Amygdala (tissue), 56 donors: Measurements from ENCODE around the gene RREB1.
"Not testable (repeated sequence)": the region's sequence is repeated elsewhere in the genome, so short reads cannot be mapped to it uniquely, and the experiment has no call there.

Experiments used
- DNase-seq, 56 donors: peaks; one replicate each; lab custom pipeline; 2025; lab: John Stamatoyannopoulos, UW

Gene RREB1

DNA sequence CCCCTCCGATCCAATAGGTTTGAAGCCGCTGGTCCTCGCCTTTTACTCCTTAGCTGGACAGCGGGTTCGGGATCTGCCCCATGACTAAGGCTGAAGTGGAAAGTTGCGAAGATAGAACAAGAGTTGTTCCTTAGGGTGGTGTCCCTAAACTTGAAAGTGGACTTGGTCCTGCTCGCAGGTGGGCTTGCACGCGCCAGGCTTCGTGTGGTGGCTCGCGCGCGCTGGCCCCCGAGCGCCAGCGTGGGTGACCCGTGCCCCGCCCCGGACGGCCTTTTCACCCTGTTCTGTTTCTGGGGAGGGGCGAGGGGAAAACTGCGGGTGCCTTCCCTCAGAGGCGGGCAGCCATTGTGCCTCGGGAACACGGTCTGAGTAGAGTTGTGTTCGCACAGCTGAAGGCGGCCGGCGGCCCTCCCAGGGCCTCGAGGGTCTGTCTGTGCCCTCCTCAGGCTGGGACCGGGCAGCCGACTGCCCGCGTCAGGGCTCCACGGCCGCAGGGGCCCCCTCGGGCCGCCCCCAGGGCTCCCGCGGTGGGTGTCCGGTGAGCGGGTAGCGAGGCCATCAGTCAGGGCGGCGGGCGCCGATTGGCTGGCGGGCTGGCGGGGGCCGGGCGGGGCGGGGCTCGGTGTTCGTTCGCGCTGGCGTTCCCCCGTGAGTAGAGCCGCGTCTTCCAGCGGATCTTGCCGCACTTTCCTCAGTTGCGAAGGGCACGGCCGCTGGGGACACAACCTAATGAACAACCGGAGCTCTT lies 33.0 kb downstream of the RREB1 start:
- peak; percentile 40 to 91 (median 77) for DNase-seq

DNA sequence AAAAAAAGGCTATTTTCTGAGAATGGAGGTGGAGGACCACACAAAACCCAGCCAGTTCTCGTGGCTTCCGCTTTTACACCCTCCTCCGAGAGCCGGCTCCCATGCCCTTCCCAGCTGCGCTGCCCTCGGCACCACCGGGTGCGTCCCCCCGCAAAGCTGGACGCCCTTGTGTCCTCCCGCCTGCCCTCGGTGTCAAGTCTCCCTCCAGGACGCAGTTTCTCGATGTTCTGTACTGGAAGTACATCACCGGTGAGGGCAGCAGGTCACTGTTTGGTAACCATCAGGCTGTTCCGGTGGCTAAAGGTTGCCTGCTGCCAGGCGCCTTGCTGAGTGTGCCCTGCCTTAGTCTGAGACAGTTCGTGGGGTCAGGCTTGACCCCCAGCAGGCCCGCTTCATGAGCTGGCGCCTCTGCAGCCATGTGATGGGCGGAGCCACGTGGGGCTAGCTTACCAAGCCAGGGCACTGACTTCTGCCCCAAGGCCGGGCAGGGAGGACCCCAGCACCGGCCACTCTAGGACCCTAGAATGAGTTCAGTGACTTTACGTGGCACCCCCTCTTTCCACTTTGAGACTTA lies 34.6 kb downstream of the RREB1 start:
- DNase-seq = no peak

- no peak for DNase-seq
These were observed 35.2 kb downstream of the RREB1 start for GRCh38 chr6:7142918-7143475.

- peak in 39 of 56 donors; percentile 7 to 79 (median 37) for DNase-seq
These were observed 35.8 kb downstream of the RREB1 start for GRCh38 chr6:7143476-7143974.

- DNase-seq = no peak
These were observed 37.3 kb downstream of the RREB1 start for GRCh38 chr6:7144872-7145584.

DNA sequence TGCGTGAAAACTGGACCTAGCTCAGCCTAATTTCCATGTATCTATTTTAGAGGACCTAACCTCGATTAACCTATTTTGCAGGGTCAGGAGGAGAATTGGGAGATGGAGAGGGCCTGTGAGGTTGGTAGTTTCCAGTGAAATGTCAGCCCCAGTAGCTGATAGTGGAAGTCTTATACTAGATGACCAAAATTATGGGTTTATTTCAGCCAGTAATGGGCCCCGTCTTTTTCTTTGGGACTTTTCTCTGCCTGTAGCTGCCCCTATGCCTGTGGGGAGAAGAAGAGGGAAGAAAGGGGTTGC lies 37.8 kb downstream of the RREB1 start:
- no peak for DNase-seq

GRCh38 chr6:7145885-7146828 lies 38.4 kb downstream of the RREB1 start:
- DNase-seq = peak in 2 of 56 donors; percentile 13 to 24

DNA sequence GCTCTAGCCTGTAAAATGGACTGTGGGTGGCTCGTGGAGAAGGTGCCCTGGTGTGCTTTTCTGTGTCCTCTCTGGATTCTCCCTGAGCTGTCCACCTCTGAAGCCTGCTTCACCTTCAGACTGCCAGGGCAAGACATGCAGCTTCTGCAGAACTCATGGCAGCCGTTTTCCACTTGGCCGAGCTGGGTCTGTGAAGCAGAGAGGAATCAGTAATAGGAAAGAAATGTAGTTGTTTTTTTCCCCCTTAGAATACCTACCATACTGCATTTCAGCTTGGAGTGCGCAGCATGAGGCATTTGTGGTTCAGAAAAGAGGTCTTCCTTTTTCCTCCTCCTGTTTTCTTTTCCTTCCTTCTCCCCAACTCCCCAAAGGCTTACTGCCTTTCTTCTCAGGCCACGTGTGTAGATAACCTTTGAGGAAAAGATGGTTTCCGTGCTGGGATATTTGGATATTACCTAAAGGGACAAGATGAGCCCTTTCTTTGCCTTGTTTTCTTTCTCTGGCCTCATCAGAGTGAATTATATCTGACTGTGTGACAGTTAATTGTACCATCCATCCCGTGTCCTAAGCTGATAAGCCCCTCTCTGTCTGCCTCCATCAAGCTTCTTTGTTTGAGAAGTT lies 39.4 kb downstream of the RREB1 start:
- no peak for DNase-seq

GRCh38 chr6:7148100-7148822 lies 40.5 kb downstream of the RREB1 start:
- no peak for DNase-seq

GRCh38 chr6:7150381-7151064 lies 42.8 kb downstream of the RREB1 start:
- DNase-seq = no peak

GRCh38 chr6:7151381-7151780 lies 43.6 kb downstream of the RREB1 start:
- DNase-seq = no peak

- DNase-seq = no peak
These were observed 44.7 kb downstream of the RREB1 start for GRCh38 chr6:7152462-7152861.

- DNase-seq = no peak
These were observed 46.0 kb downstream of the RREB1 start for GRCh38 chr6:7153789-7154188.

DNA sequence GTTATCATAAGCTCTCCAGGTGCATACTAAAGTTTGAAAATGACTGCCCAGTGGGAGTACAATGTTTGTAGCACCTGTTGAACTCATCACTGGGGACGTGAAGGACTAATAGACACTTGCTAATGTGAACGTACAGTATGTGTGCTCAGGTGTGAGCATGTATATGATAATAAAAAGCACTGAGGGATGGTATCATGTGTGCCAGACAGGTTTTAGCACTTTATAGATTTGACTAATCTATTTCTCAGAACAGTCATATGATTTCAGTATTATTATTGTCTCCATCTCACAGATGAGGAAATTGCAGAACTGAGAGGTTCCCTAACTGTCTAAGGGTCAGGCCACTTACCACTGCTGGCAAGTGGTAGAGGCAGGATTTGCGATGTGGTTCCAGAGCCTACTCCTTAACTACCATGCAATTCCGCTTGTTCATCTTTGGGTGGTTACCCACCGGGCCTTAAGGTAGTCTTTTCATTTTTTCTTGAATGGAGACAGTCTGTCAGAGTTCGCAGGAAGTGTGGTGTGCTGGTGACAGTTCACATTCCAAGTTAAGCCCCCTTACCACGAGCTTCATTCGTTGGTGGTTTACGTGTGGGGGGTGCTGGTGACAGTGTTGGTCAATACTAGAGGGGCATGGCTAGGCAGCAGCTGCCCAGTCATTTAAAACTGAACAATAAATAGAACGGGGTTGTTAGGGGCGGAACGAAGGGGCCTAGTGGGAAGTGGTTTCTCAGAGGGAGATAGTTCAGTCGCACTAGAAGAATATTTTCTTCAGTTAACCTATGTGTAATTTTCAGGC lies 46.8 kb downstream of the RREB1 start:
- no peak for DNase-seq

DNA sequence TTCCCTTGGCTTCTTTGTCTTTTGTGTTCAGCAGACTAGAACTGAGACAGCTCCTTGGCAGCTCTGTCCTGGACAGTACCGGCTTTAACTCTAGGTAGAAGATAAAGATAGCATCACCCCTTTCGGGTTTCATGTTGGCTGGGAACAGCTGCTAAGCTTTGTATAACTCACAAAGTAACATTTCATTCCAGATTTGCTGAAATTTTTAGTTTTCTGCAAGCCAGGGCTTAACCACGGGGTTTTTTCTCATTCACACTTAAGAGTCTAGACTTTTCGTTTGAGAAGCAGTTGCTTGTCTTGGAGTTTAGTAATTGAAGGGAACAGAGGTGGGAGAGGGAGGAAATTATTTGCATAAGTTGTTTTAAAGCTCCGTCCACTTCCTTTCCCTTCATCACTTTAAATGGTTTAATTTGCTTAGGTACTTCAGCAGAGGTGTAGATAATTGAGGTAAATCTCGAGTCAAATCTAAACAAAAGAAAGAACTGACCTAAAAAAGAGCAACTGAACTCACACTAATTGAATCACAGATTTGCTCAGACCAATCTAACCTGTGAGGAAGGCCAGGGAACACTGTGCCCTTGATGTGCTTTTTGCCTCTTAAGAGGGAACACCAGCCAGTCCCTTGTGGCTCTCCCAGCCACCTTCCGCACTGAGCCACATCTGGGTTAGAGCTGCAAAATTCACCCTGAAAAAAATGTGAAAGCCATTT lies 48.3 kb downstream of the RREB1 start:
- DNase-seq = no peak

DNA sequence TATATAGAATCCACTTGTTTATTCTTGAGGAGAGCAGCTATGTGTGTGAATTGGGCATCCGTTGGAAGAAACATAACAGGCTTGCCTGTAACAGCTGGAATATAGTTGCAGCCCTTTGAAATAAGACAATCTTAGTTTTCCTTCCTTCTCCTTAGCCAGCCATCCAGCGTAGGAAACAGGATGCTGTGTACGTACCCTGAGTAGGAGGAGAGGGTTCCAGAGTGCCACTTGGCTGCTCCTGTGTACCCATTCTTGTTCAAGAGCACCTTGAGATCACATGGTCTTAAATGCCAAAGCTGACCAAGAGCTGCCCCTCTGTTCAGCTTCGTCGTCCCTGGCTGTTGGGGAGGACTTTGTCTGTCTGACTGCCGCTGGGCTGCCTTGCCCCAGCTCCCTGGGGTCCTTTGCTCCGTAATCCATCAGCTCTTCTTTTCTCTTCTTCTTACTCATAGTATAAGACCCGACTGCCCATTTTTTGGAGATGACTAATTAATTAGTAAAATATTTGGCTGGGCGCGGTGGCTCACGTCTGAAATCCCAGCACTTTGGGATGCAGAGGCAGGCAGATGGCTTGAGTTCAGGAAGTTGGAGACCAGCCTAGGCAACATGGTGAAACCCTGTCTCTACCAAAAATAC lies 49.0 kb downstream of the RREB1 start:
- no peak for DNase-seq

GRCh38 chr6:7157307-7157706 lies 49.5 kb downstream of the RREB1 start:
- DNase-seq = not testable (repeated sequence)
